ENCODE results near the gene PAFAH2. TPM values are rescaled to one million over a fixed set of nuclear protein-coding genes. Genes with fewer than 3 reads are reported as not detected.
A peak's percentile ranks its signal among the peaks of the same experiment; 100 is the strongest.

PAFAH2 gene
- 12.1 and 17.3 TPM in 2 replicates for total RNA-seq

DNA sequence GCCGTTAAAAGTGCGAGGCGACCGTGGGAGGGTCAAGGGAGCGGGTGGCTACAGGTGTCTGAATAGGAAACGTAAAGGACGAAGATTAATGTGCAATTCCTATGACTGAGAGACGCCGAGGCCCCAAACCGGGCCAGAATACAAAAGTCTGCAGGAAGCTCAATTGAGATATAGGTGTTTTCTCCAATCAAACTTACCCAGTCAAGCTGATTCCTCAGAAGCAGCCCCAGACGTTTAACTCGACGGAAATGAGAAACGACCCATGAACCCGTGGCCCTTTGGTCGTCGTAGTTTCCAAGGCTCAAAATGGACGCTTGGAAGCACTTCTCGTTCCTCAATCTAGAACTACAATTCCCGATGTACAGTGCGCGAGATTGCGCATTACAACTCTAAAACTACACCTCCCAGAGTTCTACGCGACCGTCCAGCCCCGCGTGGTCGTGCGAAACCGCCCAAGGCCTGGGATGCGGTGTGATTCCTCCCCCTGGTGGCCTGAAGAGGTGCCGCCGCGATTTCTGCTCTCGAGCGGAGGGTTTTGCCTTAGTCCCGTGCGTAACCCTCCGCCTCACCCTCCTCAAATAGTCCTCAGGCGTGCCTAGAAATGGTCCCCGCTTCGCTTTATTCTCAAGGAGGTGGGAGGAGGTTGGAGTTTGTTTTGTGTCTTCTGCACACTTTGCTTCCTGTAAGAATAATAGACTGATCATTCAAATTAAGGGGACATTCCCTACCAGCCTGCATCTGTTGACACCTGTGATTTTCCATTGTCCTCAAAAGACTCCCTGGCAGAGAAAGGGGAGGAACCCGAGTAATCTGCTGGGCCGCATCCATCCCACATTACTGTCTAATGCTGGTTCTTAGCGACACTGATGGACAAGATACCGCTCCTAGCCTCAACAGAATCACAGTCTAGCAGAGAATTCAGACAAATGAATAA, at the start of gene PAFAH2:
Gene PAFAH2 (minus strand): TSS at position 236 of the 934 bp plus-strand sequence. CDS start 7,247 bp downstream, outside the sequence.
- DNase-seq (ENCODE audit: low read depth in 2 of 2): peak; percentile 99 to 100

- no peak for DNase-seq (ENCODE audit: low read depth in 2 of 2)
Measured at GRCh38 chr1:26047278-26047874, 49.5 kb upstream of the PAFAH2 start.

DNA sequence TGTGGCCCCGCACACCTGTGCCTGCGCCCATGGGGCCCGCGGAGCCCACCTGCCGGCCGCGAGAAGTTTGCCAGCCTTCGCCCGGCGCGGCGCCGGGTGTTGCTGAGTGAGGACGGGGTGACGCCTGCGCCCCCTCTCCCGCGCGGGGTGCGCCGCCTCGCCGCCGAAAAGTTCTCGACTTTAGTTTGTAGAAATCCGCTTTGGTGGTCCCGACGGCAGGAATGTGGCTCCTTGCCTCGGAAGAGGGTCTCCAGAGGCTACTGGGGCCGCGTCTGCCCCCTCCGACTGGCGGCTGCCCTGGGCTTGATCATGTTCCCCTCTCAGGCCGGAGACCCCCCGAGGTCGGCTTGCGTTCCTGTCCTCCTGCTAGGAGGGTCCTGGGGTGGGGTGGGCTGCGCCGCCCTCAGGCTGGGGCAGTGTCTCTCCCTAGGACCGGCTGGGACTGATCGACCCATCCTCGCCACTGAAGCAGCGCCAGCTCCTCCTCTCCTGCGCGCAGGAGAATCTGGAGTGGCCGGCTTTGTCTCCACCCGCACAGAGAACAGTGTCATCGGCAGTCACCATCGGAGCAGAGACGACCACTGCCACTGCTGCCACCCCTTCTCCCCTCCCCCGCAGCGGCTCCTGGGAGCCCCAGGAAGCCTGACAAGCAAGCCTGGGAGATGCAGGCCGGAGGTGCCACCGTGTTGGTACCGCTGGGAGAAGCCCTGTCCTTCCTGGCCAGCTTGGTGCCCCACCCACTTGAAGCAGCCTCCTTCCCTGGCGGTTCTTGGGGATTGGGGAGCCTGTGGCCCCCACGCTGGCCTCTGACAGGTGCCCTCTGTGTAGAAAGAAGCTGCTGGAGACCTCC, 48.6 kb upstream of the PAFAH2 start:
- no peak for DNase-seq (ENCODE audit: low read depth in 2 of 2)

GRCh38 chr1:26045722-26046245, 47.9 kb upstream of the PAFAH2 start, which contains the start of gene SLC30A2:
Gene SLC30A2 (minus strand): TSS chr1:26046118. CDS start chr1:26045896, 222 bp downstream.
- DNase-seq (ENCODE audit: low read depth in 2 of 2): no peak

- no peak for DNase-seq (ENCODE audit: low read depth in 2 of 2)
Measured at GRCh38 chr1:26044971-26045721, 47.3 kb upstream of the PAFAH2 start.

DNA sequence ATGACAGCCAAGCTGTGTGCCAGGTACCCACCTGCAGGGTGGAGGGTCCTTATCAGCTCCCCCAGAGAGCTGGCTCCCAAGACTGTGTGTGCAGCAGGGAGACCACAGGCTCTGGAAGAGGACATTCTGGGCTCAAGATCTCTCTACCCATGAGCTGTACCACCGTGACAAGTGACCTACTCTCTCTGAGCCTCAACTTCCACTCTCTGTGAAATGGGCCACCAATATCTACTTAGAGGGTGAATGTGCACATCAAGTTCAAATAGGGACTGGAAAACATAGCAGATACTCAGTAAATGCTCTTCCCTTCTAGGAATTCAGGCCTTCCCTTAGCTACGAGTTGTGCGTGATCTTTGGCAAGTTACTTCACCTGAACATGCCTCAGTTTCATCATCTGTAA, 46.6 kb upstream of the PAFAH2 start:
- no peak for DNase-seq (ENCODE audit: low read depth in 2 of 2)

GRCh38 chr1:26043765-26044164, 45.9 kb upstream of the PAFAH2 start:
- no peak for DNase-seq (ENCODE audit: low read depth in 2 of 2)

- DNase-seq (ENCODE audit: low read depth in 2 of 2): no peak
Measured at GRCh38 chr1:26041978-26042377, 44.1 kb upstream of the PAFAH2 start.

DNA sequence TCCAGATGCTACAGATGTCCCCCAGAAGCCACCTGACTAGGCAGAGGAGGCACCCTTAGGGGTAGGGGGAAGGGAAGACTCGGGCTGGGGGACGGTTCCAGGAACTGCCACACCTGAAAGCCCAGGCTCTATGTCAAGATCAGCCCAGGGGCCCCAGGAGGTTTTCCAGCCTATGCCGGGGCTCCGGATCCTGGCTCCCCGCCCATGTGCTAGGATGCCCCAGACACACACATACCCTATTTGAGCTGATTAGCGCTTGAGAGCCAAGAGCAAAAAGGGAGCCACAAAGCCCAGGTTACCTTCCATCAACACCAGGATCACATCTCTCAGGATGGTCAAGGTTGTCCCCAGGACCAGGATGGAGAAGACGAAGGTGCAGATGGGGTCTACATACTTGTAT, 43.5 kb upstream of the PAFAH2 start:
- no peak for DNase-seq (ENCODE audit: low read depth in 2 of 2)

DNA sequence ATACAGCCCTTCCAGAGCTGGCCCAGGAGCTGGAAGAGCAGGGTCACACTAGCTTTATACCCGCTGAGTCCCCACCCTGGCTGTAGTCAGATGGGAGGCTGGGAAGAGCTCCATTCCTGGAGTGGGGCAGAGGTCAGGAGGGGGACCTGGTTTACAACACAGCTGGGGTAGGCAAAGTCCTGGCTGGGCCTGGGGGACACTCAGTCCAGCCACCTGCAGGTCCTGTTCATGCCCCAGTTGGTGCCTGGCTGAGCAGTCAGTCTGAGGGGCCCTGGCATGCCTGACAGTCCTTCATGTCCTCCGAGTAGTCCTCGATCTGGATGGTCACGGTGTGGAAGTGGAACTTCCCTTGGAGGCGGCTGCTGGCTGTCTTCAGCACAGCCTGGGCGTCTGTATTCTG, 41.0 kb upstream of the PAFAH2 start:
- DNase-seq (ENCODE audit: low read depth in 2 of 2): no peak

DNA sequence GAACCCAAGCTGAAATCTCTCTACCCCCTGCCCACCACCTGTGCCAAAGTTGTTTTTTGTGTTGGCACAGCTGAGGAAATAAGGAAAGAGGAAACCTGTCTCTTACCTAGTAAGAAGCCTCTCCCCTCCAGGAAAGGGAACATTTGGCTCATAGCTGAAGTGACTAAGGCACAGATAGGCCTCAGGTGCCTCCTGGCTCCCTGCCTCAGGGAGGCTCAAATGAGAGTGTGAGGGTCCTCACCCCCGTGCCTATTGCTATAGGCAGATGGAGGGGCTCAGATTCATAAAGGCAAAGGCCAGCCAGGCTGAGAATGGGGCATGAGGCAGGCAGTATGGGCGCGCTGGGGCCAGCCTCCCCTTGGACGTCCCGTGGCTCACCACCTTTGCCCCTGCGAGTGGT, 40.6 kb upstream of the PAFAH2 start:
- no peak for DNase-seq (ENCODE audit: low read depth in 2 of 2)

DNA sequence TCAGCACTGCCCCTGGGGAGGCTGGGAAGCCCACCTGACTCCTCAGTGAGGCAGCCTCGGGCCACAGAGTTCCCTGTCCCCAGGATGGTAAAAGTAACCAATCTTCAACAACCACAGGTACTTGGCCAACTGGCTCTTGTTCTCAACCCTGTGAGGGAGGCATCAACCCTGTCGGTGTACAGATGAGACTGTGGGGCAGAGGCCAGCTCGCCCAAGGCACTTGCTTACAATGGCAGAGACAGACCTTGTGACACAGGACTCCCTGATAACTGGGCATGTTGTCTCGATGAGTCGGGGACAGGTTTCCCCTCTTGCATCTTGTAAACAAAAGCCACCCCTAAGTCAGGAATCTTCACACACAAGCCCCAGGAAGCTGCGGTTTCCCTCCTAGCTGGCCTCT, 40.0 kb upstream of the PAFAH2 start:
- DNase-seq (ENCODE audit: low read depth in 2 of 2): no peak

- DNase-seq (ENCODE audit: low read depth in 2 of 2): no peak
Measured at GRCh38 chr1:26036756-26037281, 39.0 kb upstream of the PAFAH2 start.

- peak; percentile 27 to 62 for DNase-seq (ENCODE audit: low read depth in 2 of 2)
Measured at GRCh38 chr1:26035959-26036755, 38.3 kb upstream of the PAFAH2 start.

DNA sequence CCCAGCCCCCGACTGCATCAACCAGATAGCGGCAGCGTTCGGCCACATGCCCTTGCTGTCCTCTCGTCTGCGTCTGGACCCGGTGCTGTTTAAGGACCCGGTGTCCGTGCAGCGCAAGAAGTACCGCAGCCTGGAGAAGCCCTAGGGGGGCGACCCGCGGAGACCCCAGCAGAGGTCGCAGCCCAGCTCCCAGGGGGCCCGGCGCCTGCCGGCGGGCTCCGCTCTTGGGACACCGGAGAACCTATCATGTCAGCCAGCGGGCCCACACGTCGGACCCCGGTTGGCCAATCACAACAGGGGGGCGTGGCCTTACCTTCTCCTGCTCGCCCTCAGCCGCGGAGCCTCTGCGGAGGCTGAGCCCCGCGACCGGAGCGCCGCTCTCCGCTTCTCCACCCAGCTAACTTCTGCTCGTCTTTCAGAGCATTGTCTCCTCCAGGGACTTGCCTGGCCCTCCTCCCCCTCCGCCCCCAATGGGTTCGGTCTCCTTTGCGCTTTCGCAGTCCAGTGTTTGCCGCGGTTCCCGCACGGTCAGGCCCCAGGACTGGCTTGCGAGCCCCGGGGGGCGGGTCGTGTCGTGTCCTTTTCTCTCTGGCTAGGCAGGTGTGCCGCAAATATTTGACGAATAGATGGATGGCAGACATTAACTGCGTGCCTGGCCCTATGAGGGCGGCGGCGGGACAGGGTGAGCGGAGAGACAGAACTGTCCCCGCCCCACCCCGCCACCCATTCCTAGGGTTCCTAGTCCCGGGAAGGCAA, 37.5 kb upstream of the PAFAH2 start:
- DNase-seq (ENCODE audit: low read depth in 2 of 2): peak; percentile 74 to 94

DNA sequence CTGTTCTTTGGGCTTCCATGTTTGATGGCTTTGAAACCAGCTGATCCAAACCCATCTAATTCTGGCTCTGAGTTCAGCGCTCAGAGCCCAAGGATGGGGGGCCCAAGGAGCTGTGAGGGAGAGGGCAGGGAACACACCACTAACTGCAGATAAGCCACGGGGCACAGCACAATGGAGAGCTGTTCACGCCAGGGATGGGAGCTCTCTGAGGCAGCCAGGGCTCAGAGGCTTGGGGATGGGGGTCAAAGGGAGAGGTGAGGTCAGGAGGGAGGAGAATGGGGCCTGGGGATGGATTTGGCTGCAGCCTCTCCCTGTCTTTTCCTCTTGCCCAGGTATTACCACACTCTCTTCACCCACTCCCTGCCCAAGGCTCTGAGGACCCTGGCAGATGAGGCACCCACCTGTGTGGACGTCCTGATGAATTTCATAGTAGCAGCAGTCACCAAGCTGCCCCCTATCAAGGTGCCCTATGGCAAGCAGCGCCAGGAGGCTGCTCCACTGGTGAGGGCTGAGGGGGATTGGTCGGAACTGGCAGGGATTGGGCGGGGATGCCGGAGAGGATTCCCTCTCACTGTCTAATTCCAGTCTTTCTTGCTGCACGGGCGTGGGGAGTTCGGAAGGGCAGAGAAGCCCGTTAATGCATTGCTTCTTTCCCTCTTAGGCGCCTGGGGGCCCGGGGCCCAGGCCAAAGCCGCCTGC, 36.8 kb upstream of the PAFAH2 start:
- DNase-seq (ENCODE audit: low read depth in 2 of 2): no peak

DNA sequence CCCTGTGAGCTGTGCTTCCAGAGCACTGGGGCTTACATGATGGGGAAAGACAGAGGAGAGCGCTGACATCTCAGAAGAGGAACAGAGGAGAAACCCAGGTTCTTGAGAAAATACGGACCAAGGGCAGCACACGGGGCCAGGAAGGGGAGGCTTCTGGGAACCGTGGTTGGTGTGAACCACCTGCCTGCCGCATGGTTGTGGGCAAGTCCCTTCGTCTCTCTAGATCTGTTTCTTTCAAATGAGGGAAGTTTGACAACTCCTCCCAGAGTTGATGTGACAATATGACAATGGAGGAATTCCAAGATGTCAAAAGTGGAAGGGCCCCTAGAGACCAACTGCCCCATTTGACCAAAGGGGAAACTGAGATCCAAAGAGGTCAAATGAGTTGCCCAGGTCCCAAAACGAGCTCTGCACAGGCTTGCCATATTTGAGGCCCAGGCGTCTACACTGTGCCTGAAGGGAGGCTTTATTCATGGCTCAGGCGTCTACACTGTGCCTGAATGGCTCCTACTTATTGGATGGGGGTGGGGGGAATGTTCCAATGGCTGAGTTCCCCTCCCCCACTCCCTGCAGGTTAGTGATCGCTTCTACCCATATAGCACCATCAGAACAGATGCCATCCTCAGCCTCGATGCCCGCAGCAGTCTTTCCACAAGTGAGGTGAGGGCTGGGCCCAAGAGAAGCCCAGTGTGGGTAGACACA, 34.9 kb upstream of the PAFAH2 start:
- no peak for DNase-seq (ENCODE audit: low read depth in 2 of 2)

Measured in dermis microvascular lymphatic vessel endothelial cell (primary cell).